GM19467 (cell line): Measurements from ENCODE around the gene ICA1L.
"Not testable (repeated sequence)": the region's sequence is repeated elsewhere in the genome, so short reads cannot be mapped to it uniquely, and the experiment has no call there.

Experiments used
- ATAC-seq: cut with Tn5 transposase; IDR thresholded peaks from one replicate; pipeline ENCODE4 v1.9.1; 2021; ENCODE audit warnings: mild to moderate bottlenecking, moderate library complexity; ENCODE audit not compliant: unreplicated experiment

Gene ICA1L

GRCh38 chr2:202848813-202849212 is 22.8 kb downstream of the ICA1L start:
- no peak for ATAC-seq

DNA sequence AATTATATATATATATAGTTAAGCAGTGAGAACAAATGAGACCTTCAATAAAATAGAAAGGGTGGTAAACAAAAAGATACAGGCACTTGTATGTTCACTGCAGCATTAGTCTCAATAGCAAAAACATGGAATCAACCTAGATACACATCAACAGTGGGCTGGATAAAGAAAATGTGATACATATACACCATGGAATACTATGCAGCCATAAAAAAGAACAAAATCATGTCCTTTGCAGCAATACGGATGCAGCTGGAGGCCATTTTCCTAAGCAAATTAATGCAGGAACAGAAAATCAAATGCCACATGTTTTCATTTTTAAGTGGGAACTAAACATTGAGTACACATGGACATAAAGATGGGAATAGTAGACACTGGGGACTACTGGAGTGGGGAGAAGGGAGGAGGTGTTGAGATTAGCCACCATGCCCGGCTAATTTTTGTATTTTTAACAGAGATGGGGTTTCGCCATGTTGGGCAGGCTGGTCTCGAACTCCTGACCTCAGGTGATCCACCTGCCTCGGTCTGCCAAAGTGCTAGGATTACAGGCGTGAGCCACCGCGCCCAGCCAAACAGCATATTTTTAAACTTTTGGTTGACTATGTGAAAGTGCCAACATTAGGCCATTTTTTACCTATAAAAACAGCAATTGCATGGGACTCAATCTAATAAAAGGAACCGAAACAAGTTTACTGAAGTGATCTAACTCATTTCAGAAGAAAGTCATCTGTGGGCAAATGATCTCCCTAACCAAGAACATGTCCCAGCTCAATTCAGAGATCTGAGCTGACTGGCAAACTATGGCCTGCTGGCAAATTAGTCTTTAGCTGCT is 23.7 kb downstream of the ICA1L start:
- no peak for ATAC-seq

DNA sequence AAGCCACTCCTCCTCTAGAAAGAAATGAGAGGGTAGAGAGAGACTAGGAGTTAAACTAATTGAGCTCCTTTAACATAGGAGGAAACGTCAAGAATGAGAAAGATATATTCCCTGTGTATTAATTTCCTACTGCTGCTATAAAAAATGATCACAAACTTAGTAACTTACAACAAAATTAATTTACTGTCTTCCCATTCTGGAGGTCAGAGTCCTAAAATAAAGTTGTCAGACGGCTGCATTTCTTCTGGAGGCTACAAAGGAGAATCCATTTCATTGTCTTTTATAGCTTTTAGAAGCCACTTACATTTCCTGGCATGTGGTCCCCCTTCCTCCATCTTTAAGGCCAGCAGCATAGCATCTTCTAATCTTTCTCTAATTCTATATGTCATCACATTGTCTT is 26.9 kb downstream of the ICA1L start:
- ATAC-seq, result no peak

DNA sequence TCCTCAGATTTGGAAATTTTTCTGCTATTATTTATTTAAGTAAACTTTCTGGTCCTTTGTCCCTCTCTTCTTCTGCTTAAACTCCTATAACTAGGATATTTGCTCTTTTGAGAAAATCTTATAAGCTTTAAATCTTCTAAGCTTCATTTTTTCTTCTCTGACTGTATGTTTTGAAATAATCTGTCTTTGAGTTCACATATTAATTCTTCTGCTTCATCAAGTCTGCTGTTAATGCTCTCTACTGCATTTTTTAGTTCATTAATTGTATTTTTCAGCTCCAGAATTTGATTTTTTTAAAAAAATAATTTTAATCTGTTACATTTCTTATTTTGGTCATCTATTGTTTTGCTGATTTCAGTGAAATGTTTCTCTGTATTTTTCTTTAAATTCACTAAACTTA is 28.9 kb downstream of the ICA1L start:
- ATAC-seq, result no peak

DNA sequence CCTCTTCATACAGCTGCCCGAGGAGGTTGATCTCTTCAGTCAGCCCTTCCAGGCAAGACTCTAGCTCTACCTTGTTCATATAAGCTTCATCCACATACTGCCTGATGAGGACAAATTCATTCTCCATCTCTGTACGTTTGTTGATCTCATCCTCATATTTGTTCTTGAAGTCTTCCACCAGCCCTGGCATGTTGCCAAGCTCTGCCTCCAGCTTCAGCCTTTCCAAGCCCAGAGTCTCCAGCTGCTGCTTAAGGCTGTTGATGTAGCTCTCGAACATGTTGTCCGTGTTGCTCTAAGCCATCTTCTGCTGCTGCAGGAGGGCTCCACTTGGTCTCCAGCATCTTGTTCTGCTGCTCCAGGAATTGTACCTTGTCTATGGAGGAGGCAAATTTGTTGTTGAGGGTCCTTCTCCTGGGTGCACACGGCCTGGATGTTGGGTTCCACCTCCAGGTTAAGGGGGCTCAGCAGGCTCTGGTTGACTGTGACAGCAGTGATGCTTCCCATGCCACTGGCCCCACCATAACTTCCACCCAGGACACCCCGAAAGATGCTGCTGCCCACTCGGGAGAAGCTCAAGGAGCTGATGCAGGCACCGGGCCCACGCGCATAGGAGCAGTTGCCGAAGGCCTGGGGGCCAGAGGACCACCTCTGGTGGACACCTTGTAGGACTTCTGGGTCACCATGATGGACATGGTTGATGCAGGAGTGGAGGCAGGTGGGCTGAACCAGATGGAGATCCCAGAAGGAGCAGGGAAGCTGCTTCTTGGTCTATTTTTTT is 30.3 kb downstream of the ICA1L start:
- no peak for ATAC-seq

DNA sequence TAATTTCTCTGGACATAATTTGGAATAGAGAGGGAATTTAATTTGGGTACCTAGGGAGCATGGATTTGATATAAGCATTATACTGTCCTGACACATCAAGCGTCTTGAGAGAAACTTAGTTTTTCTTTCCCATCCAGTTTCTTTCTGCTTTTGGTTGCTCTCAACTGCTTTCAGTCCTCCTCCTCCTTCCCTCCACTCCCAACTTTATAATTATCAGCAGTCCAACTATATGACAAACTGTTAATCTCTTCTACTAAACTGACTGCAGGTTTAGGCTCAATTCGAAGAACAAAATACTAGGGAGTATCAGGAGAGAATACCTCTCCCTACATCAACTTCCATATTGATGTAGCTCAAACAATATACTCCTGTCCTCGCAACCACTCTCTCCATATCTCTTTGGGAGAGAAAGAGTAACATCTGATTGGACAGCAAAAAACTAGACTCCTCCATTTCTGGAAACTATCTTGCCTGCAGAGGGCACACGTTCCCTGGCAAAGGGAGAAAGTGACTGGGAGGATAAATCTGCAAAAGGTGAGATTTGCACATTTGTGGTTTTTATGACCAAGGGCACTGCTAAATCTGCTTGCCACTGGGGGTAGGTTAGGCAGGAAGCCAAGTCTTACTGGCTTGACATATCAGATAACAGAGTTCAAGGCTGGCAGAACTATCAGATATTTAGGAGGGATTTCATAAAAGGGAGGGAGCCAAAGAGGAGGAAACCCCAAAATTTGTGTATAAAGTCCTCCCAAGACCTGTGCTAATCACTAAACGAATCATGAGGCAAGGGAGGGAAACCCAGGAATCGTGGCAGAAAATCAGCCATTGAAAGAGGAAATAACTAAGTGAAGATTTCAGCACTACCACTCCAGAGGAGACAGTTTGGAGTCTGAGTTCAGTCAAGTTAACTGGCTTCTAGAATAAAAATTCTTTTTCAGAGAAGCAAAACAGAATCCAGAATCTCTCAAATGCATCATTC is 40.0 kb downstream of the ICA1L start:
- ATAC-seq, result no peak

GRCh38 chr2:202824901-202825300 is 46.7 kb downstream of the ICA1L start:
- no peak for ATAC-seq

GRCh38 chr2:202822411-202822810 is 49.2 kb downstream of the ICA1L start:
- no peak for ATAC-seq

DNA sequence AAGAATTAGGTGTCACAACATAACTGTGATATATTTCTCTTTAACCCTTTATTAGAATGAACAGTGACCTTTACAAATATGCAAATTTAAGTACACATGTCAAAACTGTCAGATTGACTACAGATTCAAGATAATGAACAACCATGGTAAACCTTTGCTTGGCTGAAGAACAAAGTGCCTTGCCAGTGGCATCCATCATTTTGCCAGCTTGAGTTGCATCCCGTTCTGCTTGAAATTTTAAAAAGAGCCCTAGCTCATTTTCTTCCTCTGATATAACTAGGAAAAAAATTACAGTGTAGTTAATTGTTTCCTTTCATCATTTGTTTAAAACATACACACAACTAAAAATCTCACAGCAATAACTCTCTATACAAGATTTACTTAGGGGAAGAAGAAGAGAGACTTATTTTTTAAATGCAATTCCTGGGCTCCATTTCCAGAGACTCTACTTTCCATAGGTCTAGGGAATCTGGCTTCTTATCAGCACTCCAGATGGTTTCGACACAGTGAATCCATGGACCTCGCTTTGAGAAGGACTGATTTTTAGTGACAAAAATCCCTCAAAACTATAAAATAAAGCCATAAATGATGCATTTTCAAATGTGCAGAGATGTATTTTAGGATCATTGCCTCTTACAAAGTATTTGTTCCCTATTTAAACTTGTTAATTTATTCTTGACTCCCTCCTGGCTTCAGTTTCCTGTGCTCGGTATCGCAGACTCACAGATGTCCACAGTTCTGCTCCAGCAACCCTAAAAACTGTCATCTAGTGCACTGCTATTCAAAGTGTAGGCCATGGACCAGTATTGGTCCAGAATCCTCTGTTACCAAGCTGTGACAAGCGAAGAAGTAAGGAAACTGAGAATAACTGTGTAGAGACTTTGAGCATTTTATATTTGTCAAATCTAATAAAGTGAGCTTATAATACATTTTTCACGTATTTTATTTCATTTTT is 50.1 kb downstream of the ICA1L start:
- ATAC-seq, result no peak

DNA sequence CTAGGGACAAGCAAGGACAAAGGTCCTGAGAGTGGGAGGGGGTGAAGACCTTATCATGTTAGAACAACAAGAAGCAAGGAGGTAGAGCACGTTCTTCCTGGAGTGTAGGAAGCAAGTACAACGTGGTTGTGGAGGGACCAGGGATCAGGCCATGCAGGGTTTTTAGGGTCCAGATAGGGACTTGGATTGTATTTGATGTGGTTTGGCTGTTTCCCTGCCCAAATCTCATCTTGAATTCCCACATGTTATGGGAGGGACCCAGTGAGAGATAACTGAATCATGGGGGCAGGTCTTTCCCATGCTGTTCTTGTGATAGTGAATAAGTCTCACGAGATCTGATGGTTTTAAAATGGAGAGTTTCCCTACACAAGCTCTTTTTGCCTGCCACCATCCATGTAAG is 53.2 kb downstream of the ICA1L start:
- ATAC-seq, result no peak

DNA sequence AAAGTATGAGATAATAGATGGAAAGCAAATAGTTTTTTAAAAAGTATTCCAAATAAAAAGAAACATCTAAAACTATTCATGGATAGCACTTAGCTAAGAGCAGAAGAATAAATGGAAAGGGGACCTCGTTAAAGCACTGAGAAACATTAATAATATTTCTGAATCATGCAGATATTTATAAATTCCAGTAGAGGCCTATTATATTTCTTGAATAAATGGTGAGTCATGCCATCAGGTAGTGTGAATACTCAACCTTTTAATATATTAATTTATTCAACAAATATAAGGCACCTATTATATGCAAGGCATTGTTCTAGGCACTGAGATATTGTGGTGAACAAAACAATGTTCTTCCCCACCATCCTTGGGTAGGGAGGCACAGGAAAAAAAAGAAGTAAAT is 53.8 kb downstream of the ICA1L start:
- no peak for ATAC-seq

DNA sequence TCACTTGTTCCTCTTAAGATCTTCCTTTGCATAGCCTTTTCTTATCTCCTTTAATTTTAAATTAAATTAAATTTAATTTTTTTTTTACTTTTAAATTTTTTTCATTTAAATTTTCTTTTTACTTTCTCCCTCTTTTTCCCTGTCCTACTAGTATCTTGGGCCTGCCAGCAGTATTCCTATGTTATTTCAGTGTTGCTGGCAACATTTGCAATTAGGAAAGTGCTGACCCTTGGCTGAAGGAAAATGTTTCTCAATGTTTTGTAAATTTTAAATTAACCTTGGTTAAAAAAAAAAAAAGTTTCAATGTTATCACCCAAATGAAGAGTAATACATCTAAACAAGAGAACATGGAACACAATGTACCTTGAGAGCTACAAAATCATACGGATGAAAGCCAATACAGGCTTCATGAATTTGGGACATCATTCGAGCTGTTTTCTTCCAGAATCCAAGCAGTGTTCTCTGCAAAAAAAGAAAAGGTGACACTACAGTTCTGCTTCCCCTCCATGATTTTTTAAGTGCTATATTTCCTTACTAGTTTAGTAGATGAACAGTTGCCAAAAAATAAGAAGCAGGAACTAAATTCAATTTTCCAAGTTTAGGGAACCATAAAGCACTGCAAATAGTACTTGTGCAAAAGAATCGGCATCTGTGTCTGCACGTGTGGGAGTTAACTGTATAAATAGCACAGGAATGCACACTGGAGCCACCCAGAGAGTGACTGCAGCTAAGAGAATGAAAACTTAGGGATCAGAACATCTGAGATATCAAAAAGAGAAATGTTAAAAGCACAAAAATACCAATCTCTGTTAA is 55.8 kb downstream of the ICA1L start:
- no peak for ATAC-seq

GRCh38 chr2:202814226-202814625 is 57.3 kb downstream of the ICA1L start:
- no peak for ATAC-seq

DNA sequence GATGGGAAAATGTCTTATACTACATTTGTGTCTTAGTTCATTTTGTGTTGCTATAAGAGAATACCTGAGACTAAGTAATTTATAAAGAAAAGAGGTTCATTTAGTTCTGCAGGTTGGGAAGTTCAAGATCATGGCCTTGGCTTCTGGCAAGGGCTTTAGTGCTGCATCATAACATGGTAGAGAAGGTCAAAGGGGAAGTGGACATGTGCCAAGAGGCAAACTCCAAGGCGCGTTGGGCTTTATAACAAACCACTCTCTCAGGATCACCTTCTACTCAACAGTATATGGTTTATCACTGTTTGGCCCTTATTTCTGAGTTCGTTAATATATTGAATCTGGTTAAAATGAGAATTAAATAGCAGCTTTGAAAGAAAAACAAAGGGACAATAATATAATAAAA is 58.2 kb downstream of the ICA1L start:
- ATAC-seq, result no peak

- ATAC-seq, result no peak
These were observed 62.8 kb downstream of the ICA1L start for GRCh38 chr2:202808754-202809153.

DNA sequence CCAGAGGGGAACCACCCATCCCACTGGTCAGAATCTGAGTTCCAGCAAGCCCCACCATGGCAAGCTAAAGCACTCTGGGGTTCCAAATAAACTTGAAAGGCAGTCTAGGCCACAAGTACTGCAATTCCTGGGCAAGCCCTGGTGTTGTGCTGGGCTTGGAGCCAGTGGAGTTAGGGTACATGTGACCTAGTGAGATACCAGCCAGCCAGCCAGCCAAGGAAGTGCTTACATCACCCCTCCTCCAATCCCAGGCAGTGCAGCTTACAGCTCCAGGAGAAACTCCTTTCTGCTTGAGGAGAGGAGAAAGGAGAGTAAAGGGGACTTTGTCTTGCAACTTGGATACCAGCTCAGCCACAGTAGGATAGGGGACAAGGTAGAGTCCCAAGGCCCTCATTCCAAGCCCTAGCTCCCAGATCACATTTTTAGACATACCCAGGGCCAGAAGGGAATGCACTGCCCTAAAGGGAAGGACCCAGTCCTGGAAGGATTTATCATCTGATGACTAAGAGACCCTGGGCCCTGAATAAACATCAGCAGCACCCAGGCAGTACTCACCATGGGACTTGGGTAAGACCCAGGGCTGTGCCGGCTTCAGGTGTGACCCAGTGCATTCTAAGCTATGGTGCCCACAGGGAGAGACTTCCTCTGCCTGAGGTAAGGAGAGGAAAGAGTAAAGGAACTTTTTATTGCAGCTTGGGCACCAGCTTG is 64.0 kb downstream of the ICA1L start:
- not testable (repeated sequence) for ATAC-seq

DNA sequence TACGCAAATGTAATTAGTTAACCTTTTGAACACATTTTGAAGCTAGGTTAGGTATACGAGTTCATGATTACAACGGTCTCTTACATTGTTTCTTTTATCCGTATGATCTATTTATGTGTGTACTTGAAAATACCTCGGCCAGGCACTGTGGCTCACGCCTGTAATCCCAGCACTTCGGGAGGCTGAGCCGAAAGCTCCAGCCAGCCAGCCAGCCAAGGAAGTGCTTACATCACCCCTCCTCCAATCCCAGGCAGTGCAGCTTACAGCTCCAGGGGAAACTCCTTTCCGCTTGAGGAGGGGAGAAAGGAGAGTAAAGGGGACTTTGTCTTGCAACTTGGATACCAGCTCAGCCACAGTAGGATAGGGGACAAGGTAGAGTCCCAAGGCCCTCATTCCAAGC is 65.7 kb downstream of the ICA1L start:
- ATAC-seq, result not testable (repeated sequence)

GRCh38 chr2:202797944-202798343 is 73.6 kb downstream of the ICA1L start:
- no peak for ATAC-seq

DNA sequence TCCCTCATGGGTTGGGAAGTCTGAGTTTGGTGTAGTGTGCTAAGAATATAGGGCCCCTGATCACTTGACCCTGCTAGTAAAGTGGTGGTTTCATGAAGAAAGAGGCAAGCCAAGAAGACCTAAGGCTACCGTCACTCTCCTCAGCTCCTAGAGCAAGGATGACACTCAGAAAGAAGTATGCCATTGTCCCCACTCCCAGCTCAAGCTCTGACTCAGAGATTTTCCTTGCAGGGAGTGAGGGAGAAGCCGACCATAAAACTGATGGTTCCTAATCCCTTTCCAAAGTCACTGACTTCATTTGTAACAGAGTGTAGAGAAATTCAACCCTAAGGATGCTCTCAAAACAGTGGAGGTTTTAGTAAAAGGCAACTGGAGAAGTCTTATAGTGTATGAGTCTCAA is 80.9 kb downstream of the ICA1L start:
- no peak for ATAC-seq
